Stromal cell of bone marrow (primary cell): ENCODE data around the gene AKR1C4.
A peak's percentile ranks its signal among the peaks of the same experiment; 100 is the strongest.
"Not testable (repeated sequence)": the region's sequence is repeated elsewhere in the genome, so short reads cannot be mapped to it uniquely, and the experiment has no call there.

Source experiments
- DNase-seq: peaks from one replicate; pipeline ENCODE4 v3.0.0-alpha.2; 2012; ENCODE audit warnings: low read depth

AKR1C4 gene

GRCh38 chr10:5206799-5207198 lies 10.2 kb downstream of the AKR1C4 start:
- no peak for DNase-seq

GRCh38 chr10:5209776-5210175 lies 13.1 kb downstream of the AKR1C4 start:
- not testable (repeated sequence) for DNase-seq

- not testable (repeated sequence) for DNase-seq
Observed at GRCh38 chr10:5210261-5210660, 13.6 kb downstream of the AKR1C4 start.

GRCh38 chr10:5211696-5212536 lies 15.3 kb downstream of the AKR1C4 start:
- DNase-seq, result no peak

GRCh38 chr10:5216801-5217200 lies 20.2 kb downstream of the AKR1C4 start:
- no peak for DNase-seq

- DNase-seq, result no peak
Observed at GRCh38 chr10:5219262-5219661, 22.6 kb downstream of the AKR1C4 start.

GRCh38 chr10:5222942-5223341 lies 26.3 kb downstream of the AKR1C4 start:
- DNase-seq, result not testable (repeated sequence)

GRCh38 chr10:5229019-5229418 lies 32.4 kb downstream of the AKR1C4 start:
- no peak for DNase-seq

- no peak for DNase-seq
Observed at GRCh38 chr10:5233324-5233723, 36.7 kb downstream of the AKR1C4 start.

GRCh38 chr10:5234106-5234860 lies 37.6 kb downstream of the AKR1C4 start:
- peak; percentile 36 for DNase-seq

GRCh38 chr10:5237541-5237940 lies 40.9 kb downstream of the AKR1C4 start:
- not testable (repeated sequence) for DNase-seq

- no peak for DNase-seq
Observed at GRCh38 chr10:5242585-5242984, 45.9 kb downstream of the AKR1C4 start.

GRCh38 chr10:5243521-5243987 lies 46.9 kb downstream of the AKR1C4 start:
- no peak for DNase-seq

- no peak for DNase-seq
Observed at GRCh38 chr10:5252177-5253037, 55.8 kb downstream of the AKR1C4 start.

- DNase-seq, result no peak
Observed at GRCh38 chr10:5254488-5254887, 57.9 kb downstream of the AKR1C4 start.

- not testable (repeated sequence) for DNase-seq
Observed at GRCh38 chr10:5257768-5258167, 61.1 kb downstream of the AKR1C4 start.

GRCh38 chr10:5259132-5259951 lies 62.7 kb downstream of the AKR1C4 start:
- no peak for DNase-seq

GRCh38 chr10:5259952-5260578 lies 63.4 kb downstream of the AKR1C4 start:
- DNase-seq, result no peak

- no peak for DNase-seq
Observed at GRCh38 chr10:5260828-5261227, 64.2 kb downstream of the AKR1C4 start.

GRCh38 chr10:5265139-5265538 lies 68.5 kb downstream of the AKR1C4 start:
- DNase-seq, result no peak

- no peak for DNase-seq
Observed at GRCh38 chr10:5266351-5266750, 69.7 kb downstream of the AKR1C4 start.
